Activated CD4-positive, alpha-beta T cell treated with anti-CD3 and anti-CD28 coated beads, Interleukin-2, amount 50 U/mL, for 16 hours (primary cell): ENCODE results near the gene SLC7A10.
"Not testable (repeated sequence)": the region's sequence is repeated elsewhere in the genome, so short reads cannot be mapped to it uniquely, and the experiment has no call there.

ENCODE experiments used
- DNase-seq: peaks from one replicate; pipeline ENCODE4 v3.0.0-alpha.2; 2020

The SLC7A10 gene

GRCh38 chr19:33175156-33175782 is 50.4 kb downstream of the SLC7A10 start:
- DNase-seq: no peak

- DNase-seq: no peak
These were observed 51.5 kb downstream of the SLC7A10 start for GRCh38 chr19:33174186-33174585.

GRCh38 chr19:33171916-33172359 is 53.7 kb downstream of the SLC7A10 start:
- DNase-seq: no peak

- DNase-seq: no peak
These were observed 54.3 kb downstream of the SLC7A10 start for GRCh38 chr19:33171222-33171795.

GRCh38 chr19:33168528-33168927 is 57.1 kb downstream of the SLC7A10 start:
- no peak for DNase-seq

- no peak for DNase-seq
These were observed 58.2 kb downstream of the SLC7A10 start for GRCh38 chr19:33167438-33167837.

- not testable (repeated sequence) for DNase-seq
These were observed 59.6 kb downstream of the SLC7A10 start for GRCh38 chr19:33166037-33166436.

- DNase-seq: no peak
These were observed 62.2 kb downstream of the SLC7A10 start for GRCh38 chr19:33163481-33163880.

- no peak for DNase-seq
These were observed 64.4 kb downstream of the SLC7A10 start for GRCh38 chr19:33161201-33161600.

GRCh38 chr19:33159893-33160292 is 65.8 kb downstream of the SLC7A10 start:
- DNase-seq: no peak

GRCh38 chr19:33159149-33159548 is 66.5 kb downstream of the SLC7A10 start:
- DNase-seq: no peak
